ENCODE results near the gene DHX30.
"Not testable (repeated sequence)": the region's sequence is repeated elsewhere in the genome, so short reads cannot be mapped to it uniquely, and the experiment has no call there.

Gene DHX30

GRCh38 chr3:47803480-47804025, 615 bp downstream of the DHX30 start:
- DNase-seq = no peak

GRCh38 chr3:47804577-47804976, 1.6 kb downstream of the DHX30 start:
- no peak for DNase-seq

GRCh38 chr3:47813551-47814177, 10.7 kb downstream of the DHX30 start:
- no peak for DNase-seq

GRCh38 chr3:47817609-47818008, 14.7 kb downstream of the DHX30 start:
- DNase-seq = no peak

DNA sequence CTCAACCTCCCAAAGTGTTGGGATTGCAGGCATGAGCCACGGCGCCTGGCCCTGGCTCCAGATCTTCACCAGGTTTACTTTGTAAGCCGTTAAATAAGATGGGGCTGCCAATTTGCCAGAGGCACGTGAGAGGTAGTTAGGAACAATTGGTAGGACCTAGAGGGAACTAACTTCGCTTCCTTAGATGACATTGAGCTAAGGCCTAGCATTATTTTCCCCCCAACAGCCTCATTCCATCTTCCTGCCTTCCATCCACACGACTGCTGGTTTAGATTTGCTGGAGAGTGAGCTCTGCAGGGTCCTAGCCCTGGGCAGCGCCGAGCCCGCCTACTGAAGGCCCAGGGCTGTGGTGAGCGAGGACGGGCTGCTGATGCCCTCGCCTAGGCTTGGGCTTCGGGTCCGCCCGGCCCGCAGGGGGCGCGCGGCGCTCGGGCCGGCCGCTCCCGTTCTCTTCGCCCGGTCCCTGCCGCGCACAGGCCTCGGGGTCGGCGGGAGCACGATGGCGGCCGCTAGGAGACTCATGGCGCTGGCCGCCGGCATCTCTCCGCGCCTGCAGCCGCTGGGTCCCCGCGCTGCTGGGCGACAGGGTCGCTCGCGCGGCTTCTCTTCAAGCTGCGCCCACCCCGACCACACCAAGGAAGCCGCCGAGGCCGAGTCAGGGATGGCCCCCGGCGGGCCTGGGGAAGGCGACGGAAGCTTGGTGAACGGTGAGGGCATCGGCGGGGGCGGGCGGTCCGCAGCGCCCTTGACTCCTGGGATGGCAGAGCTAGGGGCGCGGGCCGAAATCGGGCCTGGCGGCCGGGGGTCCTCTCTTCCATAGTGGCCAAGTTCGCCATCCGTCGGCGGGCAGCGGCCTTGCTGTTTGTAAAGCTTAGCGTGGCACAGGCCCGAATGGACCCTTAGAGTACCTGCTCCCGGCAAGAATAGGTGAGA, 21.9 kb downstream of the DHX30 start:
- DNase-seq = peak; percentile 89

GRCh38 chr3:47825590-47825989, 22.7 kb downstream of the DHX30 start:
- no peak for DNase-seq

DNA sequence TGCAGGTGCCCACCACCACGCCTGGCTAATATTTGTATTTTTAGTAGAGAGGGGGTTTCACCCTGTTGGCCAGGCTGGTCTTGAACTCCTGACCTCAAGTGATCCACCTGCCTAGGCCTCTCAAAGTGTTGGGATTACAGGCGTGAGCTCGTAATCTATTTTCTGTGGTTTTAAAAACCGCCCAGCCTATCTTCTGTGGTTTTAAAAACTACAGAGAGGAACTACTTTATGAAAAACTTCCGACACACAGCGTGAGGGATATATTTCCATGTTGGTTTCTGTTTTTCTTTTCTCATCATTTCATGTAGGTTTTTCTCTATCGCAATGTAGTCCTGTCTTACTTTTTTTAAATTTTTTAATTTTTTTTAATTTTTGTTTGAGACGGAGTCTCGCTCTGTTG, 26.5 kb downstream of the DHX30 start:
- DNase-seq = not testable (repeated sequence)

DNA sequence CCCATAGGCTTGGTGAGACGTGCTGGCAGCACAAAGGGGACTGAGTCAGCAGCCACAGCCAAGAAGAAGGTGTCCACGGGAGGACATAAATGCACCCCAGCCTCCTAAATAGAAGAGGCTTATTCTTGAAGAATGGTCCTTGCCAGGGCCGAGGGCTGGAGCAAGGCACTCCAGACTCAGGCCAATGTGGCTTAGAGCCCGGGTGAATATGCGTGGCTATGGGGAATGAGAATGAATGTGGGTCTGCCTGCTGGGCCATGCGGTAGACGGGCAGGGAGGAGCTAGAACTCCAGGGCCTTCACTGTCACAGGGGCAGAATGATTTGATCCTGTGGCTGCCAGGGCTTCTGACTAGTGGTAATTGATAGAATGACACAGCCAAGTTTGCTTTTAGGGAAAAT, 34.0 kb downstream of the DHX30 start:
- no peak for DNase-seq

GRCh38 chr3:47838503-47838902, 35.6 kb downstream of the DHX30 start:
- no peak for DNase-seq

DNA sequence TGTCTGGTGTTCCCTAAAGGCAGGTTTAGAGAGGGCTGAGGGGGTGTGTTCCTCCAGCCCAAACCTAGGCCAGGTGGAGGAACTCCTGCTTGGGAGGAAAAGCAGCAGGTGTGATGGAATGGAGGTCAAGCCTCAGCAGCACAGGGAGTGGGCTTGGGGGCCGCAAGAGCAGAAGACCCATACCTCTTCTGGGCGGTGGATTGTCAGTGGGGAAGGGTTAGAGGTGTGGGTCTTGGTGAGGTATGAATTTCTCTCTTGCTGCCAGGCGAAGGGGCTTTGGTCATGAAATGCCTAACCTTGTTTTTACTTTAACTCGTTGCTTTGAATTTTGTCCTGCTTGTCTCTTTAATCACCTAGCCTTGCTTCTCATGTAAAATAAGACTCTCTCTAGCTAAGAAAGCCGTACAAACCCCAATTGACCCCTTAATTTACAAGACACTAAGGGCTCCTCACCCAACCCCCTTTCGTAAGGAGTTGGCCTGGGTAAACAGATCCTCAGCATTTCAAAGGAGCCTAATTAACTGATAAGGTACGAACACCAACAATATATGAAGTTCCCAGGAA, 38.9 kb downstream of the DHX30 start:
- DNase-seq = no peak

GRCh38 chr3:47846186-47846879, 43.4 kb downstream of the DHX30 start:
- no peak for DNase-seq

DNA sequence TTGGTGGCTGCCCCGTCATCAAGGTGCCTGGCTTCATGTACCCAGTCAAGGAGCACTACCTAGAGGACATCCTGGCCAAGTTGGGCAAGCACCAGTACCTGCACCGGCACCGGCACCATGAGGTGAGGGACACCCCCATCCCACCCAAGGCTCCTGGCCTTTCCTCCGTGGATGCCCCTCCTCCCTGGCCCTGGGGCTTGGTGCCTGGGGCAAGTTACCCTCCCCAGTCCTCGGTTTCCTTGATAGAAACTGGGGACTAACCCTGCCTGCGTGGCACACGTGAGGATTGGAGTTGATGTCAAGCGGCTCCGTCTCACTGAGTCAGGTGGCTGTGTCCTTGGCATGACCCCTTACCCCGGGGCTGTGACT, 43.9 kb downstream of the DHX30 start:
- no peak for DNase-seq

DNA sequence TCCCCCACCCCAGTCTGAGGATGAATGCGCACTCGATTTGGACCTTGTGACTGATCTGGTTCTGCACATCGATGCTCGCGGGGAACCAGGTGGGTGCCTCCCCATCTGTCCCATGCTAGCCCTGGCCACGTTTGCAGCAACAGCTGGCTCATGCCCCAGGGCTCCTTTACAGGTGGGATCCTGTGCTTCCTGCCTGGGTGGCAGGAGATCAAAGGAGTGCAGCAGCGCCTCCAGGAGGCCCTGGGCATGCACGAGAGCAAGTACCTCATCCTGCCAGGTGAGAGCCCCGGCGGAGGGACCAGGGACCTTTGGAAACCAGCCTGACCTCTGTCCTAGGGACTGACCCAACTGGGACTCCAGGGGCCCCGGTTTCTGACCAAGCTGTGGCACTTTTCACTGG, 44.3 kb downstream of the DHX30 start:
- no peak for DNase-seq

GRCh38 chr3:47847801-47848518, 45.0 kb downstream of the DHX30 start:
- DNase-seq = no peak

- no peak for DNase-seq
These were observed 45.7 kb downstream of the DHX30 start for GRCh38 chr3:47848599-47849117.

DNA sequence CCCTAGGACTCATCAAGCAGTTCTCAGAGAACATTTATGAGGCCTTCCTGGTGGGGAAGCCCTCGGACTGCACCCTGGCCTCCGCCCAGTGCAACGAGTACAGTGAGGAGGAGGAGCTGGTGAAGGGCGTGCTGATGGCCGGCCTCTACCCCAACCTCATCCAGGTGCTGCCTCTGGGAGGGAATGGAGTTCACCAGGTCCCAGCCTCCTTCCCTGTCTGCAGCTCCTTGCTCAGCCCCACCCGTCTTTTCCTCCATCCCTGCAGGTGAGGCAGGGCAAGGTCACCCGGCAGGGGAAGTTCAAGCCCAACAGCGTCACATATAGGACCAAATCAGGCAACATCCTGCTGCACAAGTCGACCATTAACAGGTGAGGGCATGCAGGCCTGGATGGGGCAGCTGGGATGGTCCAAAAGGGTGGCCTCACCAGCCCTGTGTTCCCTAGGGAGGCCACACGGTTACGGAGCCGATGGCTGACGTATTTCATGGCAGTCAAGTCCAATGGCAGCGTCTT, 46.3 kb downstream of the DHX30 start:
- DNase-seq = no peak

GRCh38 chr3:47849699-47850563, 47.0 kb downstream of the DHX30 start:
- peak; percentile 14 for DNase-seq

- DNase-seq = no peak
These were observed 47.8 kb downstream of the DHX30 start for GRCh38 chr3:47850564-47851410.

GRCh38 chr3:47851888-47852603, 49.1 kb downstream of the DHX30 start:
- DNase-seq = no peak

Data from right kidney (tissue), 1 donor.